ENCODE measurements around the gene TSPAN11.

GRCh38 chr12:30910038-30910350 lies 16.6 kb upstream of the TSPAN11 start:
- TF ChIP-seq RAD21 (IDR thresholded peaks at IDR 0.05 in 1 of 2, conservative IDR thresholded peaks at IDR 0.05 in 1 of 2; ENCODE audit: low read depth in 2 of 2, low read length in 2 of 2) (no peak), POLR2AphosphoS5 (IDR thresholded peaks at IDR 0.05; ENCODE audit: low read depth, low read length) (no peak)

All from H1 (cell line).